ENCODE measurements around the gene GGA3.
A peak's percentile ranks its signal among the peaks of the same experiment; 100 is the strongest.

Gene GGA3

DNA sequence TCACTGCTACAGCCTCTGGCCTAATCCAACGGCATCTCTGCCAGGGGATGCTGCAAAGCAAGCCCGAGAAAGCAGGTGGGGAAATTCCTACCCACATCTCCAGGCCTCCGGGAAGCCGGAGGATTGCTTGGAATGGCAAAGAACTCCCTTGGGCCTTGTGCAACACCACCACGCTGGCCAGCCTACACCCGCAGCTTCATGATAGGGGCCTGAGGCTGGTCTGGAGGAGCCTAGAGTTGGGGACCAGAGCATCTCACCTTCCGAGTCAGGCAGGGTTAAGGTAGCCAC is 20.3 kb downstream of the GGA3 start:
- Histone ChIP-seq H3K4me2 (ENCODE audit: low read depth, low read length) (no peak overlapping the region), H3K9me2 (replicated peaks; ENCODE audit: insufficient read depth, low read length) (no peaks in the 10 kb centered on the region), H3K9me3 (replicated peaks; ENCODE audit: insufficient read depth, low read length) (no peaks in the 10 kb centered on the region), H3K36me3 (replicated peaks; ENCODE audit: insufficient read depth, low read length) (peaks cover 9% of the 10 kb centered on the region; the same call in 1 of the 2 replicates), H3K4me1 (ENCODE audit: low read length) (no peaks in the 10 kb centered on the region), H2AFZ (ENCODE audit: low read length) (no peak overlapping the region), H3K27ac (ENCODE audit: low read length) (no peak overlapping the region), H3K4me3 (ENCODE audit: low read length) (no peak overlapping the region), H3F3A (ENCODE audit: insufficient read depth, low read length) (0 out of 2 replicates have a peak, but pooled peaks cover 5% of the 10 kb centered on the region), H3K9ac (ENCODE audit: low read length) (no peak overlapping the region), H3K27me3 (replicated peaks; ENCODE audit: insufficient read depth, low read length) (no peaks in the 10 kb centered on the region), H3K79me2 (ENCODE audit: low read length) (peaks cover 4% of the 10 kb centered on the region; the same call in 1 of the 2 replicates), H4K20me1 (ENCODE audit: insufficient read depth, low read length) (no peaks in the 10 kb centered on the region)
- TF ChIP-seq EZH2 (optimal IDR thresholded peaks at IDR 0.05; ENCODE audit: low read depth, low read length) (no peak), EZH2phosphoT487 (IDR thresholded peaks at IDR 0.05; ENCODE audit: low read length) (no peak)
- TF ChIP-seq, protein P1, sequence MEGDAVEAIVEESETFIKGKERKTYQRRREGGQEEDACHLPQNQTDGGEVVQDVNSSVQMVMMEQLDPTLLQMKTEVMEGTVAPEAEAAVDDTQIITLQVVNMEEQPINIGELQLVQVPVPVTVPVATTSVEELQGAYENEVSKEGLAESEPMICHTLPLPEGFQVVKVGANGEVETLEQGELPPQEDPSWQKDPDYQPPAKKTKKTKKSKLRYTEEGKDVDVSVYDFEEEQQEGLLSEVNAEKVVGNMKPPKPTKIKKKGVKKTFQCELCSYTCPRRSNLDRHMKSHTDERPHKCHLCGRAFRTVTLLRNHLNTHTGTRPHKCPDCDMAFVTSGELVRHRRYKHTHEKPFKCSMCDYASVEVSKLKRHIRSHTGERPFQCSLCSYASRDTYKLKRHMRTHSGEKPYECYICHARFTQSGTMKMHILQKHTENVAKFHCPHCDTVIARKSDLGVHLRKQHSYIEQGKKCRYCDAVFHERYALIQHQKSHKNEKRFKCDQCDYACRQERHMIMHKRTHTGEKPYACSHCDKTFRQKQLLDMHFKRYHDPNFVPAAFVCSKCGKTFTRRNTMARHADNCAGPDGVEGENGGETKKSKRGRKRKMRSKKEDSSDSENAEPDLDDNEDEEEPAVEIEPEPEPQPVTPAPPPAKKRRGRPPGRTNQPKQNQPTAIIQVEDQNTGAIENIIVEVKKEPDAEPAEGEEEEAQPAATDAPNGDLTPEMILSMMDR (IDR thresholded peaks at IDR 0.05; ENCODE audit: low read length), result no peak
- no peak for DNase-seq

DNA sequence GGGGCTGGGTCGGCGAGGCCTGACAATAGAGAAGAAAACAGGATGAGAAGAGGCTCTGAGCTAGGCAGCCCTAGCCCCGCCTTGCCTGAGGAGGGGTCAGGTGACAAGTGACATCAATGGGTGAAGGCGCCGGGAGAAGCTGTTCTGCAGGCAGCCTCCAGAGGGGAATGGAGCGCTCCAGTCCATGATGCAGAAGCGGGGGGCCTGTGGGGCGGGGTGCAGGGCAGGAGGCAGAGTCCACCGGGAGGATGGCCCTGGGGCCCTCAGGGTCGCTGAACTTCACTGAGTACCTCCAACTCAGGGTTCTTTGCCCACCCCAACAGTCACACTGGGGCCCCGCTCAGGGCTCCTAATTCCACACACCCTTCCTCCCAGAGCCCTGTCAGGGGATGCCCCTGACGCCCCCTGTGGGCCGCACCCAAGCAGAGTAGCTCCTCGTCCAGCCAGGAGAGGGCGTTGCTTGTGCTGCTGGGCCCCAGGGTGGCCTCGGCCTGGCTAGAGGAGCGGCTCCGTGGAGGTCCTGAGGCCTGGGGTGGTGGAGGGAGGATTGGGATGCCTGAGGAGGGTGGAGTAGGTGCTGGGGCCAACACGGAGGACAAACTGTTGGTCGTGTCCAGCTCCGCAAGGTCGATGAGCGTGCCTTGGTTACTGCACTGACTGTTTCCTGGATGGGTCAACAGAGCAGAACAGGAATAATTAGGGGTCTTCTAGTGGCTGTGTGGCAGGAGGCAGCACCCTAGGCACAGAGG is 20.8 kb downstream of the GGA3 start:
- Histone ChIP-seq H4K20me1 (ENCODE audit: insufficient read depth, low read length) (no peaks in the 10 kb centered on the region), H3K4me3 (ENCODE audit: low read length) (no peak overlapping the region), H3K9ac (ENCODE audit: low read length) (no peak overlapping the region), H3K9me3 (replicated peaks; ENCODE audit: insufficient read depth, low read length) (no peaks in the 10 kb centered on the region), H3F3A (ENCODE audit: insufficient read depth, low read length) (0 out of 2 replicates have a peak, but pooled peaks cover 5% of the 10 kb centered on the region), H3K4me1 (ENCODE audit: low read length) (no peaks in the 10 kb centered on the region), H3K9me2 (replicated peaks; ENCODE audit: insufficient read depth, low read length) (no peaks in the 10 kb centered on the region), H3K27ac (ENCODE audit: low read length) (no peak overlapping the region), H3K4me2 (ENCODE audit: low read depth, low read length) (no peak overlapping the region), H3K79me2 (ENCODE audit: low read length) (no peaks in the 10 kb centered on the region), H3K27me3 (replicated peaks; ENCODE audit: insufficient read depth, low read length) (no peaks in the 10 kb centered on the region), H2AFZ (ENCODE audit: low read length) (no peak overlapping the region), H3K36me3 (replicated peaks; ENCODE audit: insufficient read depth, low read length) (peaks cover 6% of the 10 kb centered on the region; the same call in 1 of the 2 replicates)
- no peak for TF ChIP-seq EZH2phosphoT487 (IDR thresholded peaks at IDR 0.05; ENCODE audit: low read length)
- TF ChIP-seq, protein P1 (IDR thresholded peaks at IDR 0.05; ENCODE audit: low read length), result peak; percentile 69
- peak; percentile 18 for DNase-seq

DNA sequence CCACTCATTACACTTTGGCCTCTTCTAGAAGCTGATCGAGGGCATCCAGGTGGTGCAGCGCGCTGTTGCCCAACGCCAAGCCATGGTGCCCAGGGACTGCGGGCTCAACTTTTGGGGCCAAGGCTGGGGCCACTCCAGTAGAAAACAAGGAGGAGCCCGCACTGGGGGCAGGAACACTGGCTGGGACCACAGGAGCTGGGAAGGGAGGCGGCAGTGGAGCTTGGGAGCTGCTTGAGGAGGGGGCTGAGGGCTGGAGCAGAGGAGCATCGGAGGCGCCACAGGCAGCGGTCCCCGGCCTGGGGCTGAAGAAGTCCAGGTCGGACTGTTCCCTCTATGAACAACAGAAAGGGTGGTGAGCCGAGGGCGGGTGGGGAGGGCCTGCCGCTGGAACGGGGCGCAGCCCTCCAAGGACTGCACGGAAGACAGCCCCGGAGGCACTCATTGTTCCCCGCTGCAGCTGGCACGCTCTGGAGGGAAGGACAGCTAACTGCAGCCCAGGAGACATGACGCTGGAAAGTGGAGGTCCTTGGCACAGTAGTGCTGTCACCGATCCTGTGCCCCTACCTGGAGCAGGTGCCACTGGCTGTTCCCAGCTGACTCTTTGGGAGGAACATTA is 21.5 kb downstream of the GGA3 start:
- H3K9ac ChIP-seq (ENCODE audit: low read length), result no peak overlapping the region
- no peak for DNase-seq
- no peaks in the 10 kb centered on the region for H3K27me3 ChIP-seq (replicated peaks; ENCODE audit: insufficient read depth, low read length)
- H3K9me3 ChIP-seq (replicated peaks; ENCODE audit: insufficient read depth, low read length), result no peaks in the 10 kb centered on the region
- no peaks in the 10 kb centered on the region for H3K9me2 ChIP-seq (replicated peaks; ENCODE audit: insufficient read depth, low read length)
- no peak overlapping the region for H3K4me2 ChIP-seq (ENCODE audit: low read depth, low read length)
- TF ChIP-seq EZH2 (optimal IDR thresholded peaks at IDR 0.05; ENCODE audit: low read depth, low read length) (no peak), EZH2phosphoT487 (IDR thresholded peaks at IDR 0.05; ENCODE audit: low read length) (no peak)
- TF ChIP-seq, protein P1 (IDR thresholded peaks at IDR 0.05; ENCODE audit: low read length), result no peak
- H3K36me3 ChIP-seq (replicated peaks; ENCODE audit: insufficient read depth, low read length), result peaks cover 10% of the 10 kb centered on the region
- H2AFZ ChIP-seq (ENCODE audit: low read length), result no peak overlapping the region
- peaks cover 10% of the 10 kb centered on the region; the same call in 1 of the 2 replicates for H3F3A ChIP-seq (ENCODE audit: insufficient read depth, low read length)
- H3K27ac ChIP-seq (ENCODE audit: low read length), result no peak overlapping the region
- H4K20me1 ChIP-seq (ENCODE audit: insufficient read depth, low read length), result no peaks in the 10 kb centered on the region
- H3K79me2 ChIP-seq (ENCODE audit: low read length), result no peaks in the 10 kb centered on the region
- no peak overlapping the region for H3K4me3 ChIP-seq (ENCODE audit: low read length)
- no peaks in the 10 kb centered on the region for H3K4me1 ChIP-seq (ENCODE audit: low read length)

All from MM.1S (cell line).